CMK (cell line): ENCODE data around the gene INTS14.

Experiments
- DNase-seq: peaks from one replicate; pipeline ENCODE4 v3.0.0-alpha.2; 2010; ENCODE audit warnings: low read depth

INTS14 gene

DNA sequence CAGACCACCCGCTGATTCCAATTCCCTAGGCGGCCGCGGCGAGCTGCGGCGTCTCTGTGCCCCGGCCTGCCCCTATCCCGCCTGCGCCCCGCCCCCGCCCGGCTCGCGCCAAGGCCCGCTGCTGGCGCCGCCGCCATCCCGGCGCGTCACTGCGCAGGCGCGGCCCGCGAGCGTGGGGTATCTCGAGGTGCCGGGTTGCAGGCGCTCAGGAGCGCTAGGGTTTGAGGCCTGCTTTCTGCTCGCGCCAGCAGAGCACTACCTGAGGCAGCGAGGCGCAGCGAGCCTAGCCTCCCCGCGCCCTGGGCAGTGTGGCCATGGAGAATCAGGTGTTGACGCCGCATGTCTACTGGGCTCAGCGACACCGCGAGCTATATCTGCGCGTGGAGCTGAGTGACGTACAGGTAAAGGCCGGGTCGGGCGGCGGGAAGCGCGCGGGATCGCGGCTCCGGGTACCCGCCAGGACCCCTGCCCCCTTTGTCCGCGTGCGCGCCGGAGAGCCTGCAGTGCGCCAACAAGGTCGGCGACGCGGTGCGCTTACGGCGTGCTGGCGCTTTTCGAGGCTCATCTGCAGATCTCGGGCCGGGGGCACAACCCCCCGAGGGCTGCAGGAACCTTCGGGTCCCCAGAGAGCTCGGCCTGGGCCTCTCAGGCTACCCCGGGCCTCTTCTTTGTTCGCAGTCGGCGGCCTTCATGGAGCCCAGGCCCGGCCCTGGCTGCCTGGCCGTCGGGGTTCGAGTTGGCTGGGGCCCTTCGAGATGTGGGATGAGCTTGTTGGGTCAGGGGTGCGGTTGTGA, 80.4 kb downstream of the INTS14 start, which contains the start of gene HACD3:
Gene HACD3, plus strand, starts transcription at position 146 of the 794 bp plus-strand sequence. Its CDS starts 169 bp downstream, at position 315.
- peak; percentile 64 for DNase-seq

DNA sequence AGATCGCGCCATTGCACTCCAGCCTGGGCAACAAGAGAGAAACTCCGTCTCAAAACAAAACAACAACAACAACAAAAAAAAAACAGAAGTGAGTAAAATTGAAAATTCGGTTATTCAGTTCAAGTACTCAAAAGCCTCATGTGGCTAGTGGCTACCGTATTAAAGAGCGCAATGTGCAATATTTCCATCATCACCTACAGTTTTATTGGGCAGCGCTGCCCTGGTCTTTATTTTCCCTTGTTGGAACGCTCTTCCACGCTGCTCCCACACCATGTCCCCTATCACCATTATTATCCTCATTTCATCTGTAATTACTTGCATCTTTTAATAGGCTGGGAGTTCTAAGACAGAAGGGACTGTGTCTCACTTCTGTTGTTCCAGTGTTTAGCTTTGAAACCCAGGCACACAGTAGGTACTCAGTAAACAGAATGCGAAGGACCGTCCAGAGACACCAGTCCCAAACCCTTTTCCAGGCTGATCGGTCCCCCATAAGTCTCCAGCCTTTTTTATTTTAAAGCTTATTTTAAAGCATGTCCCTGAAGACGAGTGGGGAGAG, 81.1 kb downstream of the INTS14 start:
- DNase-seq, result no peak
